ENCODE measurements around the gene PLEKHM3. TPM values are rescaled to one million over a fixed set of nuclear protein-coding genes. Genes with fewer than 3 reads are reported as not detected.
"Not testable (repeated sequence)": the region's sequence is repeated elsewhere in the genome, so short reads cannot be mapped to it uniquely, and the experiment has no call there.

Gene PLEKHM3
- total and polyA plus RNA-seq, 2 of the 4 experiments (the other 2 are of a cell fraction) = 2.4 to 11.3 TPM

DNA sequence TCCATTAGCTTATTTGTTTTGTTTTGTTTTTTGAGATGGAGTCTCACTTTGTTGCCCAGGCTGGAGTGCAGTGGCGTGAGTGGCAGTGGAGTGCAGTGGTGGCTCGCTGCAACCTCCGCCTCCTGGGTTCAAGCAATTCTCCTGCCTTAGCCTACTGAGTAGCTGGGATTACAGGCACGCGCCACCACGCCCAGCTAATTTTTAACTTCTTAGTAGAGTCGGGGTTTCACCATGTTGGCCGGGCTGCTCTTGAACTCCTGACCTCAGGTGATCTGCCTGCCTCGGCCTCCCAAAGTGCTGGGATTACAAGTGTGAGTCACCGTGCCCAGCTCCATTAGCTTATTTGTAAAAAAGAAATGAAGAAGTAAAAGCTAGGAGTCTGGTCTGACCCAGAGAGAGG lies 213.7 kb downstream of the PLEKHM3 start:
- H3K27ac ChIP-seq (ENCODE audit: insufficient read depth, low read length); H3K9me3 ChIP-seq (ENCODE audit: control insufficient read depth, insufficient read depth, low read length); H4K8ac ChIP-seq (ENCODE audit: low read depth in 2 of 2, low read length in 2 of 2); H3K9ac ChIP-seq (ENCODE audit: low read depth, low read length); H2AK5ac ChIP-seq (ENCODE audit: low read depth, low read length); H4K5ac ChIP-seq (ENCODE audit: low read depth, low read length); H3K56ac ChIP-seq (ENCODE audit: extremely low read depth, insufficient read depth, low read length); H3K79me1 ChIP-seq (ENCODE audit: low read depth in 1 of 2, low read length in 2 of 2); CTCF ChIA-PET; BruUV-seq (replicated peaks); H3K27me3 ChIP-seq (ENCODE audit: control insufficient read depth, insufficient read depth, low read length); H3K4me3 ChIP-seq (ENCODE audit: insufficient read depth, low read depth, low read length); H2BK20ac ChIP-seq (ENCODE audit: low read depth, low read length); H2AFZ ChIP-seq (replicated peaks; ENCODE audit: low read length, poor library complexity); H4K91ac ChIP-seq (ENCODE audit: insufficient read depth, low read depth, low read length); H2BK5ac ChIP-seq (ENCODE audit: low read depth, low read length, poor library complexity, severe bottlenecking); in situ Hi-C loops (cut with MboI; ENCODE audit: low sequenced_read_pairs); ATAC-seq (ENCODE audit: low read depth); H3K14ac ChIP-seq (replicated peaks; ENCODE audit: low read depth, low read length); H3K4me2 ChIP-seq (ENCODE audit: low read depth, low read length); H3K9me1 ChIP-seq (ENCODE audit: insufficient read depth, low read length); H3K23ac ChIP-seq (ENCODE audit: low read depth, low read length); H2AK9ac ChIP-seq (replicated peaks; ENCODE audit: low read depth, low read length, poor library complexity); intact Hi-C loops (cut with micrococcal nuclease); H3K18ac ChIP-seq (ENCODE audit: low read depth, low read length); H4K20me1 ChIP-seq (ENCODE audit: insufficient read depth, low read length); dilution Hi-C loops (cut with HindIII; ENCODE audit: low sequenced_read_pairs, unreplicated experiment); POLR2A ChIA-PET (ENCODE audit: unreplicated experiment); DNase-seq; H2BK120ac ChIP-seq (ENCODE audit: low read depth, low read length); H3K4ac ChIP-seq (ENCODE audit: low read depth, low read length); H3K36me3 ChIP-seq (ENCODE audit: control insufficient read depth, insufficient read depth, low read length); H2BK15ac ChIP-seq (ENCODE audit: low read depth, low read length); H3K4me1 ChIP-seq (ENCODE audit: control insufficient read depth, insufficient read depth, low read length): not testable (repeated sequence)
- WGBS, 2 experiments (ENCODE audit: extremely low coverage in 2 of 2, insufficient read length in 1 of 2) = 100% methylated on average over 2 of the region's 10 CpGs; no CpG with 5 or more reads in 1 of the 2 experiments

Measured in IMR-90 (cell line).